Upper lobe of left lung (tissue), 6 donors: Measurements from ENCODE around the gene MAML2. TPM values are rescaled to one million over a fixed set of nuclear protein-coding genes. Genes with fewer than 3 reads are reported as not detected.

ENCODE experiments used
- ATAC-seq, 2 donors: fragments of 200-7000 bp; cut with Tn5 transposase; one replicate each; pipeline ENCODE4 v1.9.1; 2022; ENCODE audit warnings: mild to moderate bottlenecking in 2 of 2, moderate library complexity in 2 of 2; ENCODE audit not compliant: low FRiP score in 2 of 2
- DNase-seq, 2 donors: peaks; one replicate each; pipeline ENCODE4 v3.0.0-alpha.2; 2019 to 2020
- H3K27ac ChIP-seq, 4 donors: fragments of 200-600 bp; sonication (generic); one replicate each; pipeline ENCODE4 v1.5.1; 2016 to 2019
- H3K27me3 ChIP-seq, 4 donors: fragments of 200-600 bp; sonication (generic); one replicate each; pipeline ENCODE4 v1.5.1; 2017 to 2019
- H3K36me3 ChIP-seq, 4 donors: fragments of 200-600 bp; sonication (generic); one replicate each; pipeline ENCODE4 v1.5.1; 2016 to 2019
- H3K4me1 ChIP-seq, 4 donors: fragments of 200-600 bp; sonication (generic); one replicate each; pipeline ENCODE4 v1.5.1; 2018 to 2019
- H3K4me3 ChIP-seq, 4 donors: fragments of 200-600 bp; sonication (generic); one replicate each; pipeline ENCODE4 v1.5.1; 2017 to 2019; ENCODE audit warnings: mild to moderate bottlenecking in 2 of 4, moderate library complexity in 1 of 4
- H3K9me3 ChIP-seq, 4 donors: fragments of 200-600 bp; sonication (generic); one replicate each; pipeline ENCODE4 v1.5.1; 2018 to 2019
- CTCF ChIP-seq, 6 experiments: fragments of 450-650 bp in 4 of 6; fragments of 200-600 bp in 2 of 6; sonication (generic) in 2 of 6; IDR thresholded peaks; one replicate each; pipeline ENCODE4 v1.5.1; 2016 to 2019; ENCODE audit warnings: antibody characterized with exemption in 6 of 6
- EP300 ChIP-seq, 4 donors: sonication (generic); formaldehyde crosslinking; IDR thresholded peaks; one replicate each; pipeline ENCODE4 v1.5.1; 2017; ENCODE audit warnings: antibody characterized with exemption in 4 of 4, control low read depth in 2 of 4
- POLR2A ChIP-seq, 4 donors: fragments of 450-650 bp; IDR thresholded peaks; one replicate each; pipeline ENCODE4 v1.5.1; 2016 to 2017; ENCODE audit warnings: antibody characterized with exemption in 4 of 4, mild to moderate bottlenecking in 2 of 4
- POLR2AphosphoS5 ChIP-seq, 2 donors: sonication (generic); formaldehyde crosslinking; IDR thresholded peaks; one replicate each; pipeline ENCODE4 v1.5.1; 2017; ENCODE audit warnings: antibody characterized with exemption in 2 of 2
- WGBS, 2 donors: methylation state at CpG; one replicate each; pipeline ENCODE4 v1.1.5; 2017 to 2018; 5-methylcytosine and 5-hydroxymethylcytosine counted together
- total RNA-seq, 6 donors: library from RNA; depleted of rRNA in 4 of 6; stranded (reverse); fragments of >200 nt in 4 of 6; gene quantifications; one replicate each; pipeline versions ENCODE4 v1.1.0 to v1.2.1, GENCODE V29; 2016 to 2021
- donor health status: DM: no; HTN: no; CAD: no; lungs with moderate emphysema.
- donor health status: DM: no; HTN: yes; CAD: no; lungs with severe emphysema.

The MAML2 gene
- total RNA-seq, 6 donors from 2014 or later: 19.5 to 36.6 (median 26.3) TPM

GRCh38 chr11:96051820-96052219 lies 291.2 kb downstream of the MAML2 start:
- H3K4me3 ChIP-seq: no peak overlapping the region
- H3K36me3 ChIP-seq: no peaks in the 10 kb centered on the region
- DNase-seq (no peak), ATAC-seq (no peak)
- peaks cover 14 to 30% (median 20%) of the 10 kb centered on the region in 4 donors for H3K4me1 ChIP-seq
- no peaks in the 10 kb centered on the region for H3K27me3 ChIP-seq
- 80 to 82% methylated on average over 1 of the region's 1 CpG for WGBS, 2 donors
- no peak overlapping the region for H3K27ac ChIP-seq
- H3K9me3 ChIP-seq: no peaks in the 10 kb centered on the region
- TF ChIP-seq POLR2AphosphoS5 (IDR thresholded peaks at IDR 0.05) (no peak), POLR2A (IDR thresholded peaks at IDR 0.05) (no peak), CTCF (IDR thresholded peaks at IDR 0.05) (no peak), EP300 (IDR thresholded peaks at IDR 0.05) (no peak)

- WGBS, 2 donors: 94 to 100% methylated on average over 1 of the region's 1 CpG
- Histone ChIP-seq H3K27me3 (no peaks in the 10 kb centered on the region), H3K4me3 (no peak overlapping the region), H3K27ac (no peak overlapping the region), H3K4me1 (peaks cover 10 to 36% (median 27%) of the 10 kb centered on the region in 4 donors), H3K36me3 (no peaks in the 10 kb centered on the region), H3K9me3 (no peaks in the 10 kb centered on the region)
- TF ChIP-seq CTCF (IDR thresholded peaks at IDR 0.05) (no peak), POLR2AphosphoS5 (IDR thresholded peaks at IDR 0.05) (no peak), POLR2A (IDR thresholded peaks at IDR 0.05) (no peak), EP300 (IDR thresholded peaks at IDR 0.05) (no peak)
- no peak for ATAC-seq
- DNase-seq: no peak
Observed at GRCh38 chr11:96050435-96051182, 292.4 kb downstream of the MAML2 start.

GRCh38 chr11:96049426-96049825 lies 293.6 kb downstream of the MAML2 start:
- TF ChIP-seq CTCF (IDR thresholded peaks at IDR 0.05) (no peak), POLR2A (IDR thresholded peaks at IDR 0.05) (no peak), POLR2AphosphoS5 (IDR thresholded peaks at IDR 0.05) (no peak), EP300 (IDR thresholded peaks at IDR 0.05) (no peak)
- no peak for DNase-seq
- WGBS, 2 donors: 90% methylated on average over 2 of the region's 2 CpGs
- ATAC-seq: no peak
- H3K36me3 ChIP-seq: no peaks in the 10 kb centered on the region
- no peak overlapping the region for H3K4me3 ChIP-seq
- H3K27ac ChIP-seq: no peak overlapping the region
- H3K4me1 ChIP-seq: peaks cover 0 to 25% (median 21%) of the 10 kb centered on the region in 4 donors
- no peaks in the 10 kb centered on the region for H3K27me3 ChIP-seq
- no peaks in the 10 kb centered on the region for H3K9me3 ChIP-seq

GRCh38 chr11:96045622-96046456 lies 297.2 kb downstream of the MAML2 start:
- WGBS, 2 donors: 46 to 50% methylated on average over 11 of the region's 11 CpGs
- Histone ChIP-seq H3K4me3 (no peak overlapping the region), H3K9me3 (no peaks in the 10 kb centered on the region), H3K36me3 (no peaks in the 10 kb centered on the region), H3K27me3 (no peaks in the 10 kb centered on the region), H3K27ac (peak overlapping the region; percentile 12 to 62 (median 44)), H3K4me1 (peaks cover 0 to 16% (median 14%) of the 10 kb centered on the region in 4 donors)
- ATAC-seq (peak in 1 of 2 donors; percentile 78), DNase-seq (peak in 1 of 2 donors; percentile 25)
- TF ChIP-seq EP300 (IDR thresholded peaks at IDR 0.05) (no peak), CTCF (IDR thresholded peaks at IDR 0.05) (peak in 1 of 6 experiments; percentile 15), POLR2AphosphoS5 (IDR thresholded peaks at IDR 0.05) (peak in 1 of 2 donors; percentile 23), POLR2A (IDR thresholded peaks at IDR 0.05) (no peak)
